Measurements from ENCODE around the gene NRG3.

NRG3 gene

GRCh38 chr10:81900989-81901388, 26.0 kb downstream of the NRG3 start:
- TF ChIP-seq CTCF (IDR thresholded peaks at IDR 0.05) = no peak
- DNase-seq (ENCODE audit: low spot score) = no peak

GRCh38 chr10:81903472-81903871, 28.5 kb downstream of the NRG3 start:
- no peak for TF ChIP-seq CTCF (IDR thresholded peaks at IDR 0.05)
- Histone ChIP-seq H3K4me3 (no peak overlapping the region), H3K27ac (no peak overlapping the region)
- no peak for DNase-seq (ENCODE audit: low spot score)

More at GRCh38 chr10:81900989-81901388, 26.0 kb downstream of the NRG3 start:
- no peak overlapping the region for H3K4me3 ChIP-seq
- H3K27ac ChIP-seq = no peak overlapping the region

- H3K27ac ChIP-seq = no peak overlapping the region
- H3K4me3 ChIP-seq = no peak overlapping the region
- TF ChIP-seq CTCF (IDR thresholded peaks at IDR 0.05) = no peak
- no peak for DNase-seq (ENCODE audit: low spot score)
Observed at GRCh38 chr10:81905161-81905560, 30.2 kb downstream of the NRG3 start.

GRCh38 chr10:81909453-81909852, 34.5 kb downstream of the NRG3 start:
- TF ChIP-seq CTCF (IDR thresholded peaks at IDR 0.05) = no peak
- no peak for DNase-seq (ENCODE audit: low spot score)

GRCh38 chr10:81911328-81911727, 36.3 kb downstream of the NRG3 start:
- no peak for TF ChIP-seq CTCF (IDR thresholded peaks at IDR 0.05)
- no peak for DNase-seq (ENCODE audit: low spot score)
- H3K4me3 ChIP-seq = no peak overlapping the region
- H3K27ac ChIP-seq = no peak overlapping the region

More at GRCh38 chr10:81909453-81909852, 34.5 kb downstream of the NRG3 start:
- no peak overlapping the region for H3K27ac ChIP-seq
- H3K4me3 ChIP-seq = no peak overlapping the region

- no peak for DNase-seq (ENCODE audit: low spot score)
- Histone ChIP-seq H3K27ac (no peak overlapping the region), H3K4me3 (no peak overlapping the region)
- TF ChIP-seq CTCF (IDR thresholded peaks at IDR 0.05) = no peak
Observed at GRCh38 chr10:81914736-81915503, 39.9 kb downstream of the NRG3 start.

GRCh38 chr10:81915504-81915897, 40.5 kb downstream of the NRG3 start:
- no peak overlapping the region for H3K27ac ChIP-seq
- no peak for DNase-seq (ENCODE audit: low spot score)
- TF ChIP-seq CTCF (IDR thresholded peaks at IDR 0.05) = no peak
- no peak overlapping the region for H3K4me3 ChIP-seq
